ENCODE results near the gene SRPX. TPM values are rescaled to one million over a fixed set of nuclear protein-coding genes. Genes with fewer than 3 reads are reported as not detected.

Gene SRPX
- total and polyA plus RNA-seq, 2 of the 4 experiments (the other 2 are of a cell fraction), result 35.5 to 81.5 TPM

GRCh38 chrX:38109042-38109898 lies 111.4 kb downstream of the SRPX start:
- in situ Hi-C loops (cut with MboI; ENCODE audit: low sequenced_read_pairs) (no loop called here), intact Hi-C loops (cut with micrococcal nuclease) (no loop called here), dilution Hi-C loops (cut with HindIII; ENCODE audit: low sequenced_read_pairs, unreplicated experiment) (no loop called here)
- POLR2A ChIA-PET (ENCODE audit: unreplicated experiment), result no interaction called here
- Histone ChIP-seq H3K9ac (ENCODE audit: low read depth, low read length) (no peak overlapping the region), H3K23ac (ENCODE audit: low read depth, low read length) (no peak overlapping the region), H4K8ac (ENCODE audit: low read depth in 2 of 2, low read length in 2 of 2) (no peak overlapping the region), H2AFZ (replicated peaks; ENCODE audit: low read length, poor library complexity) (no peak overlapping the region), H2AK5ac (ENCODE audit: low read depth, low read length) (no peak overlapping the region), H4K91ac (ENCODE audit: insufficient read depth, low read depth, low read length) (no peak overlapping the region), H3K4ac (ENCODE audit: low read depth, low read length) (no peak overlapping the region), H3K56ac (ENCODE audit: extremely low read depth, insufficient read depth, low read length) (no peak overlapping the region), H2BK5ac (ENCODE audit: low read depth, low read length, poor library complexity, severe bottlenecking) (no peak overlapping the region), H4K20me1 (ENCODE audit: insufficient read depth, low read length) (no peaks in the 10 kb centered on the region), H3K27me3 (ENCODE audit: control insufficient read depth, insufficient read depth, low read length) (no peaks in the 10 kb centered on the region; the same call in 1 of the 2 replicates), H3K79me1 (ENCODE audit: low read depth in 1 of 2, low read length in 2 of 2) (no peaks in the 10 kb centered on the region), H3K27ac (ENCODE audit: insufficient read depth, low read length) (no peak overlapping the region), H3K4me1 (ENCODE audit: control insufficient read depth, insufficient read depth, low read length) (no peaks in the 10 kb centered on the region), H4K5ac (ENCODE audit: low read depth, low read length) (no peak overlapping the region), H3K4me2 (ENCODE audit: low read depth, low read length) (no peak overlapping the region), H3K18ac (ENCODE audit: low read depth, low read length) (no peak overlapping the region), H2AK9ac (replicated peaks; ENCODE audit: low read depth, low read length, poor library complexity) (no peak overlapping the region), H2BK120ac (ENCODE audit: low read depth, low read length) (no peak overlapping the region), H3K14ac (replicated peaks; ENCODE audit: low read depth, low read length) (no peak overlapping the region), H3K4me3 (ENCODE audit: insufficient read depth, low read depth, low read length) (no peak overlapping the region), H2BK20ac (ENCODE audit: low read depth, low read length) (no peak overlapping the region), H3K9me3 (ENCODE audit: control insufficient read depth, insufficient read depth, low read length) (no peaks in the 10 kb centered on the region), H3K36me3 (ENCODE audit: control insufficient read depth, insufficient read depth, low read length) (no peaks in the 10 kb centered on the region), H2BK15ac (ENCODE audit: low read depth, low read length) (no peak overlapping the region), H3K9me1 (ENCODE audit: insufficient read depth, low read length) (no peaks in the 10 kb centered on the region)
- TF ChIP-seq RAD21 (IDR thresholded peaks at IDR 0.05; ENCODE audit: low read length) (no peak), CEBPB (IDR thresholded peaks at IDR 0.05; ENCODE audit: low read depth, low read length) (no peak), MAFK (IDR thresholded peaks at IDR 0.05; ENCODE audit: low read depth, low read length) (no peak), MAZ (IDR thresholded peaks at IDR 0.05; ENCODE audit: borderline replicate concordance, low read depth, low read length) (no peak), RCOR1 (IDR thresholded peaks at IDR 0.05; ENCODE audit: insufficient replicate concordance, low read length) (no peak), BHLHE40 (IDR thresholded peaks at IDR 0.05; ENCODE audit: low read depth, low read length) (no peak)
- TF ChIP-seq, protein P1, sequence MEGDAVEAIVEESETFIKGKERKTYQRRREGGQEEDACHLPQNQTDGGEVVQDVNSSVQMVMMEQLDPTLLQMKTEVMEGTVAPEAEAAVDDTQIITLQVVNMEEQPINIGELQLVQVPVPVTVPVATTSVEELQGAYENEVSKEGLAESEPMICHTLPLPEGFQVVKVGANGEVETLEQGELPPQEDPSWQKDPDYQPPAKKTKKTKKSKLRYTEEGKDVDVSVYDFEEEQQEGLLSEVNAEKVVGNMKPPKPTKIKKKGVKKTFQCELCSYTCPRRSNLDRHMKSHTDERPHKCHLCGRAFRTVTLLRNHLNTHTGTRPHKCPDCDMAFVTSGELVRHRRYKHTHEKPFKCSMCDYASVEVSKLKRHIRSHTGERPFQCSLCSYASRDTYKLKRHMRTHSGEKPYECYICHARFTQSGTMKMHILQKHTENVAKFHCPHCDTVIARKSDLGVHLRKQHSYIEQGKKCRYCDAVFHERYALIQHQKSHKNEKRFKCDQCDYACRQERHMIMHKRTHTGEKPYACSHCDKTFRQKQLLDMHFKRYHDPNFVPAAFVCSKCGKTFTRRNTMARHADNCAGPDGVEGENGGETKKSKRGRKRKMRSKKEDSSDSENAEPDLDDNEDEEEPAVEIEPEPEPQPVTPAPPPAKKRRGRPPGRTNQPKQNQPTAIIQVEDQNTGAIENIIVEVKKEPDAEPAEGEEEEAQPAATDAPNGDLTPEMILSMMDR (conservative IDR thresholded peaks at IDR 0.05; ENCODE audit: low read depth, low read length), result no peak
- DNase-seq, result no peak
- no peak for ATAC-seq (ENCODE audit: low read depth)
- no TSS peak for BruUV-seq (replicated peaks)
- no CpG with 5 or more reads among the region's 4 CpGs for WGBS, 2 experiments (ENCODE audit: extremely low coverage in 2 of 2, insufficient read length in 1 of 2)
- CTCF ChIA-PET, result no interaction called here

Data from IMR-90 (cell line).